Esophagus muscularis mucosa (tissue), 3 donors: ENCODE measurements around the gene FAM118B.

Experiments used
- CTCF ChIP-seq, 3 experiments: fragments of 200-600 bp in 2 of 3; fragments of 450-650 bp in 1 of 3; sonication (generic) in 2 of 3; IDR thresholded peaks; one replicate each; pipeline ENCODE4 v1.5.1; 2017 to 2019; ENCODE audit warnings: antibody characterized with exemption in 3 of 3, mild to moderate bottlenecking in 2 of 3, moderate library complexity in 1 of 3
- POLR2A ChIP-seq: fragments of 450-650 bp; IDR thresholded peaks from one replicate; pipeline ENCODE4 v1.6.1; 2017; ENCODE audit warnings: antibody characterized with exemption, moderate library complexity, mild to moderate bottlenecking, low read depth
- POLR2AphosphoS5 ChIP-seq, 2 donors: sonication (generic); formaldehyde crosslinking; IDR thresholded peaks; one replicate each; pipeline ENCODE4 v1.6.1; 2017; ENCODE audit warnings: antibody characterized with exemption in 2 of 2

- no peak for TF ChIP-seq POLR2AphosphoS5 (IDR thresholded peaks at IDR 0.05)
- TF ChIP-seq CTCF (IDR thresholded peaks at IDR 0.05): no peak
- TF ChIP-seq POLR2A: no peak
These were observed 69.7 kb downstream of the FAM118B start for GRCh38 chr11:126281245-126281644.
